K562 (cell line): ENCODE measurements around the gene SULT2B1. TPM values are rescaled to one million over a fixed set of nuclear protein-coding genes. Genes with fewer than 3 reads are reported as not detected.

Experiments used
- CHD1 ChIP-seq: fragments of 200-600 bp; sonication (generic); IDR thresholded peaks from one replicate; pipeline ENCODE4 v1.6.1; 2012; ENCODE audit warnings: mild to moderate bottlenecking, moderate library complexity, low read length, inconsistent platforms
- CHD2 ChIP-seq: IDR thresholded peaks from 2 replicates; pipeline ENCODE4 v1.6.1; 2011; ENCODE audit warnings: low read depth, low read length
- CREBBP ChIP-seq: IDR thresholded peaks from one replicate; pipeline ENCODE4 v1.6.1; 2012; ENCODE audit warnings: low read depth, mild to moderate bottlenecking, control low read depth, inconsistent platforms, low read length
- DIDO1 ChIP-seq: fragments of 450-650 bp; IDR thresholded peaks from 2 replicates; pipeline ENCODE4 v1.6.1; 2016; ENCODE audit warnings: low read depth, missing biosample characterization, missing genetic modification characterization
- DPF2 ChIP-seq: fragments of 450-650 bp; IDR thresholded peaks from 2 replicates; pipeline ENCODE4 v1.6.1; 2016
- ELF1 ChIP-seq: fragments of 200-800 bp; sonication (Bioruptor generic); IDR thresholded peaks from 2 replicates; pipeline ENCODE4 v1.6.1; 2016; ENCODE audit warnings: missing genetic modification characterization, missing compliant biosample characterization
- ELF4 ChIP-seq: fragments of 450-650 bp; formaldehyde crosslinking; IDR thresholded peaks from 2 replicates; pipeline ENCODE4 v1.4.0; 2022; ENCODE audit warnings: missing genetic modification characterization
- EP400 ChIP-seq: fragments of 450-650 bp; IDR thresholded peaks from 2 replicates; pipeline ENCODE4 v1.6.1; 2017; ENCODE audit warnings: antibody characterized with exemption, mild to moderate bottlenecking, moderate library complexity
- MAZ ChIP-seq, 2 experiments: fragments of 450-650 bp in 1 of 2; sonication (generic) in 1 of 2; formaldehyde crosslinking; IDR thresholded peaks in 1 of 2; conservative IDR thresholded peaks in 1 of 2; 2 replicates each; pipeline versions ENCODE4 v1.4.0 to v1.5.0; 2020; ENCODE audit warnings: mild to moderate bottlenecking in 1 of 2, missing genetic modification reagents in 1 of 2
- POLR2AphosphoS5 ChIP-seq: IDR thresholded peaks from 2 replicates; pipeline ENCODE4 v1.6.1; 2011; ENCODE audit warnings: mild to moderate bottlenecking, low read depth, low read length, moderate library complexity; ENCODE audit not compliant: control insufficient read depth, insufficient read depth
- POLR2H ChIP-seq: IDR thresholded peaks from 2 replicates; pipeline ENCODE4 v1.6.1; 2016; ENCODE audit warnings: missing genetic modification characterization, low read depth, mild to moderate bottlenecking, control low read depth, missing compliant biosample characterization, moderate library complexity
- SIN3A ChIP-seq, 2 experiments: fragments of 150-350 bp in 1 of 2; IDR thresholded peaks; 2 replicates each; pipeline ENCODE4 v1.6.1; 2011 to 2016; ENCODE audit warnings: borderline replicate concordance in 2 of 2, low read depth in 2 of 2, low read length in 2 of 2, mild to moderate bottlenecking in 2 of 2, moderate library complexity in 2 of 2; ENCODE audit not compliant: control insufficient read depth in 1 of 2
- TEAD1 ChIP-seq, 2 experiments: fragments of 450-650 bp in 1 of 2; sonication (generic) in 1 of 2; formaldehyde crosslinking; IDR thresholded peaks; 2 replicates each; pipeline versions ENCODE4 v1.4.0 to v1.8.0; 2020 to 2022; ENCODE audit warnings: mild to moderate bottlenecking in 2 of 2, missing genetic modification reagents in 1 of 2
- ZNF583 ChIP-seq: fragments of 250-450 bp; sonication (Bioruptor Pico); IDR thresholded peaks from 2 replicates; pipeline ENCODE4 v1.4.0; 2020
- polyA plus RNA-seq, 8 experiments: library from polyadenylated mRNA; depleted of rRNA in 4 of 8; stranded (reverse) in 5 of 8; unstranded in 3 of 8; fragments of >200 nt; fragmentation: Nextera tagmentation in 2 of 8; fragmentation: Illumina TruSeq in 1 of 8; extraction: Ambion mirVana in 2 of 8; extraction: Trizol in 1 of 8; gene quantifications; 2 replicates each; pipeline versions ENCODE4 v1.2.1 to v1.2.3, GENCODE V29; 2011 to 2014; ENCODE audit warnings: inconsistent platforms in 1 of 8, missing spikeins in 1 of 8
- total RNA-seq, 7 experiments: library from RNA; depleted of rRNA in 6 of 7; stranded (reverse); fragments of >200 nt in 6 of 7; fragmentation: Illumina TruSeq in 2 of 7; extraction: Trizol in 2 of 7; gene quantifications; 2 replicates each; pipeline versions ENCODE4 v1.2.1 to v1.2.3, GENCODE V29; 2011 to 2021; ENCODE audit warnings: low replicate concordance in 1 of 7
- TF ChIP-seq, protein P1 (sequence below): fragments of 200-800 bp; sonication (Bioruptor generic); IDR thresholded peaks from 2 replicates; pipeline ENCODE4 v1.6.1; 2016; ENCODE audit warnings: missing genetic modification characterization, missing compliant biosample characterization
- TF ChIP-seq, protein P2 (sequence below): sonication (generic); formaldehyde crosslinking; IDR thresholded peaks from 2 replicates; pipeline ENCODE4 v1.9.0; 2022; ENCODE audit warnings: mild to moderate bottlenecking, missing genetic modification reagents
- TF ChIP-seq, protein P3 (sequence below), 2 experiments: fragments of 450-650 bp in 1 of 2; sonication (generic) in 1 of 2; formaldehyde crosslinking; conservative IDR thresholded peaks; 2 replicates each; pipeline versions ENCODE4 v1.4.0 to v1.8.1; 2020 to 2022; ENCODE audit warnings: mild to moderate bottlenecking in 1 of 2, missing genetic modification reagents in 1 of 2

Gene SULT2B1
- total and polyA plus RNA-seq, 9 of the 15 experiments (the other 6 are each of a cell fraction or from before 2014, with no cell fraction given), result 0.09 to 0.62 (median 0.22) TPM; not detected in 2

DNA sequence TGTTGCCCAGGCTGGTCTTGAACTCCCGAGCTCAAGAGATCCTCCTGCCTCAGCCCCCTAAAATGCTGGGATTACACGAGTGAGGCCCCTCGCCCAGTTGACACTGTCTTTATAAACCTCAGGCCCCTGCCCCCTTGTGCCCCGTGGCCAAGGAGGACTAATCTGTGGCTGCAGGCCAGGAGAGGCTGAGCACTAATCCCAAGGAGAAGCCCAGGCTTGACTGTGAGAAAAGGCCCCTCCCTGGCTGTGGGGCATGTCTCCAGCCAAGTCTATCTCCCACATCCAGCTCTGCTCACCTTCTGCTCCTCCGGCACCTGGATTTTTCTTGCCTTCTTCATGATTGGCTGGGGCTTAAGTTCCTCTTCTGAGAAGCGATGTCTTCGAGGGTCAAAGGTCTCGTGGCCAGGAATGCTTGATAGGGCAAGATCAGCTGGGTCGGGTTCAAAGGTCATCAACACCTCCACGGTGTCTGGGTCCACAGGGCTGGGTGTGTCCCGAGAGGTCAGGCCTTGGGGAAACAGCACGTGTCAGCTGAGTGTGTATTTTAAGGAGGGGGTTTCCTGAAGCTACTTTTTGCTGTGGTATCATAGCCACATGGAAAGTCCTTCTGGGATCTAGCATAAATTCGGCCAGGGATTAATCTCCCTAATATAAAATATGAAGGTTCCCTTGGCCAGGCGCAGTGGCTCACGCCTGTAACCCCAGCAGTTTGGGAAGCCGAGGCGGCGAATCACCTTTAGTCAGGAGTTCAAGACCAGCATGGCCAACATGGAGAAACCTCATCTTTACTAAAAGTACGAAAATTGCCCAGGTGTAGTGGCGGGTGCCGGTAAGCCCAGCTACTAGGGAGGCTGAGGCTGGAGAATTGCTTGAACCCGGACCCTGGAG, 81.4 kb downstream of the SULT2B1 start (continued):
- TF ChIP-seq TEAD1 (CRISPR knock-in tag; IDR thresholded peaks at IDR 0.05), result peak; percentile 36 to 80; a peak in 2 of 4 replicates
- no peak for TF ChIP-seq ELF1 (tag)
- 0 out of 4 replicates have a peak, but pooled peaks of 1 of the 2 experiments have one; percentile 50 for TF ChIP-seq MAZ (CRISPR knock-in tag; conservative IDR thresholded peaks at IDR 0.05 in 1 of 2, IDR thresholded peaks at IDR 0.05 in 1 of 2)
- TF ChIP-seq DPF2, result peak; percentile 17; the same call in 1 of the 2 replicates
- peak; percentile 27; the same call in 1 of the 2 replicates for TF ChIP-seq ZNF583
- TF ChIP-seq, protein P1, sequence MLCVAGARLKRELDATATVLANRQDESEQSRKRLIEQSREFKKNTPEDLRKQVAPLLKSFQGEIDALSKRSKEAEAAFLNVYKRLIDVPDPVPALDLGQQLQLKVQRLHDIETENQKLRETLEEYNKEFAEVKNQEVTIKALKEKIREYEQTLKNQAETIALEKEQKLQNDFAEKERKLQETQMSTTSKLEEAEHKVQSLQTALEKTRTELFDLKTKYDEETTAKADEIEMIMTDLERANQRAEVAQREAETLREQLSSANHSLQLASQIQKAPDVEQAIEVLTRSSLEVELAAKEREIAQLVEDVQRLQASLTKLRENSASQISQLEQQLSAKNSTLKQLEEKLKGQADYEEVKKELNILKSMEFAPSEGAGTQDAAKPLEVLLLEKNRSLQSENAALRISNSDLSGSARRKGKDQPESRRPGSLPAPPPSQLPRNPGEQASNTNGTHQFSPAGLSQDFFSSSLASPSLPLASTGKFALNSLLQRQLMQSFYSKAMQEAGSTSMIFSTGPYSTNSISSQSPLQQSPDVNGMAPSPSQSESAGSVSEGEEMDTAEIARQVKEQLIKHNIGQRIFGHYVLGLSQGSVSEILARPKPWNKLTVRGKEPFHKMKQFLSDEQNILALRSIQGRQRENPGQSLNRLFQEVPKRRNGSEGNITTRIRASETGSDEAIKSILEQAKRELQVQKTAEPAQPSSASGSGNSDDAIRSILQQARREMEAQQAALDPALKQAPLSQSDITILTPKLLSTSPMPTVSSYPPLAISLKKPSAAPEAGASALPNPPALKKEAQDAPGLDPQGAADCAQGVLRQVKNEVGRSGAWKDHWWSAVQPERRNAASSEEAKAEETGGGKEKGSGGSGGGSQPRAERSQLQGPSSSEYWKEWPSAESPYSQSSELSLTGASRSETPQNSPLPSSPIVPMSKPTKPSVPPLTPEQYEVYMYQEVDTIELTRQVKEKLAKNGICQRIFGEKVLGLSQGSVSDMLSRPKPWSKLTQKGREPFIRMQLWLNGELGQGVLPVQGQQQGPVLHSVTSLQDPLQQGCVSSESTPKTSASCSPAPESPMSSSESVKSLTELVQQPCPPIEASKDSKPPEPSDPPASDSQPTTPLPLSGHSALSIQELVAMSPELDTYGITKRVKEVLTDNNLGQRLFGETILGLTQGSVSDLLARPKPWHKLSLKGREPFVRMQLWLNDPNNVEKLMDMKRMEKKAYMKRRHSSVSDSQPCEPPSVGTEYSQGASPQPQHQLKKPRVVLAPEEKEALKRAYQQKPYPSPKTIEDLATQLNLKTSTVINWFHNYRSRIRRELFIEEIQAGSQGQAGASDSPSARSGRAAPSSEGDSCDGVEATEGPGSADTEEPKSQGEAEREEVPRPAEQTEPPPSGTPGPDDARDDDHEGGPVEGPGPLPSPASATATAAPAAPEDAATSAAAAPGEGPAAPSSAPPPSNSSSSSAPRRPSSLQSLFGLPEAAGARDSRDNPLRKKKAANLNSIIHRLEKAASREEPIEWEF (CRISPR knock-in tag), result peak; percentile 76; the same call in 1 of the 2 replicates
- peak; percentile 7 for TF ChIP-seq CHD1
- TF ChIP-seq POLR2H (tag), result no peak
- TF ChIP-seq CREBBP, result no peak
- TF ChIP-seq, protein P2, sequence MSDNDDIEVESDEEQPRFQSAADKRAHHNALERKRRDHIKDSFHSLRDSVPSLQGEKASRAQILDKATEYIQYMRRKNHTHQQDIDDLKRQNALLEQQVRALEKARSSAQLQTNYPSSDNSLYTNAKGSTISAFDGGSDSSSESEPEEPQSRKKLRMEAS (CRISPR knock-in tag), result 0 out of 2 replicates have a peak, but pooled peaks have one; percentile 53
- TF ChIP-seq POLR2AphosphoS5, result peak; percentile 44; the same call in 1 of the 2 replicates
- no peak for TF ChIP-seq DIDO1 (tag)
- TF ChIP-seq EP400, result no peak
- TF ChIP-seq ELF4 (CRISPR knock-in tag), result no peak
- 0 out of 2 replicates have a peak, but pooled peaks have one; percentile 30 for TF ChIP-seq CHD2
- TF ChIP-seq, protein P3, sequence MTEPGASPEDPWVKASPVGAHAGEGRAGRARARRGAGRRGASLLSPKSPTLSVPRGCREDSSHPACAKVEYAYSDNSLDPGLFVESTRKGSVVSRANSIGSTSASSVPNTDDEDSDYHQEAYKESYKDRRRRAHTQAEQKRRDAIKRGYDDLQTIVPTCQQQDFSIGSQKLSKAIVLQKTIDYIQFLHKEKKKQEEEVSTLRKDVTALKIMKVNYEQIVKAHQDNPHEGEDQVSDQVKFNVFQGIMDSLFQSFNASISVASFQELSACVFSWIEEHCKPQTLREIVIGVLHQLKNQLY (CRISPR knock-in tag; conservative IDR thresholded peaks at IDR 0.05), result no peak
- peak in 1 of 2 experiments; percentile 38; a peak in 1 of 4 replicates for TF ChIP-seq SIN3A (IDR thresholded peaks at IDR 0.05; ENCODE audit: borderline replicate concordance in 2 of 2, control insufficient read depth in 1 of 2, low read depth in 2 of 2, low read length in 2 of 2)
